ENCODE results near the gene C19orf44. TPM values are rescaled to one million over a fixed set of nuclear protein-coding genes. Genes with fewer than 3 reads are reported as not detected.
"Not testable (repeated sequence)": the region's sequence is repeated elsewhere in the genome, so short reads cannot be mapped to it uniquely, and the experiment has no call there.

Gene C19orf44
- total RNA-seq, 1 donor, result 7.9 TPM

GRCh38 chr19:16482745-16483144 lies 13.4 kb upstream of the C19orf44 start:
- H3K4me3 ChIP-seq (ENCODE audit: low read depth, low read length), result no peak overlapping the region
- no peak for TF ChIP-seq CTCF (IDR thresholded peaks at IDR 0.05; ENCODE audit: insufficient read depth, low read length)
- no peak for DNase-seq (ENCODE audit: low read depth)

- not testable (repeated sequence) for DNase-seq (ENCODE audit: low read depth); H3K4me3 ChIP-seq (ENCODE audit: low read depth, low read length)
Measured at GRCh38 chr19:16486476-16486875, 9.7 kb upstream of the C19orf44 start.

GRCh38 chr19:16496613-16496983 lies 404 bp downstream of the C19orf44 start:
- no peak for TF ChIP-seq CTCF (IDR thresholded peaks at IDR 0.05; ENCODE audit: insufficient read depth, low read length)
- H3K4me3 ChIP-seq (ENCODE audit: low read depth, low read length), result peak overlapping the region; percentile 95
- DNase-seq (ENCODE audit: low read depth), result peak; percentile 60

- DNase-seq (ENCODE audit: low read depth), result peak; percentile 9
- H3K4me3 ChIP-seq (ENCODE audit: low read depth, low read length), result peak overlapping the region; percentile 95
- no peak for TF ChIP-seq CTCF (IDR thresholded peaks at IDR 0.05; ENCODE audit: insufficient read depth, low read length)
Measured at GRCh38 chr19:16497042-16497441, 848 bp downstream of the C19orf44 start.

- DNase-seq (ENCODE audit: low read depth), result no peak
- no peak for TF ChIP-seq CTCF (IDR thresholded peaks at IDR 0.05; ENCODE audit: insufficient read depth, low read length)
- H3K4me3 ChIP-seq (ENCODE audit: low read depth, low read length), result no peak overlapping the region
Measured at GRCh38 chr19:16497837-16498236, 1.6 kb downstream of the C19orf44 start.

- TF ChIP-seq CTCF (IDR thresholded peaks at IDR 0.05; ENCODE audit: insufficient read depth, low read length), result no peak
- H3K4me3 ChIP-seq (ENCODE audit: low read depth, low read length), result no peak overlapping the region
- DNase-seq (ENCODE audit: low read depth), result no peak
Measured at GRCh38 chr19:16504271-16504670, 8.1 kb downstream of the C19orf44 start.

GRCh38 chr19:16506161-16506560 lies 10.0 kb downstream of the C19orf44 start:
- not testable (repeated sequence) for DNase-seq (ENCODE audit: low read depth); H3K4me3 ChIP-seq (ENCODE audit: low read depth, low read length)

GRCh38 chr19:16506961-16507360 lies 10.8 kb downstream of the C19orf44 start:
- H3K4me3 ChIP-seq (ENCODE audit: low read depth, low read length), result no peak overlapping the region
- DNase-seq (ENCODE audit: low read depth), result no peak
- no peak for TF ChIP-seq CTCF (IDR thresholded peaks at IDR 0.05; ENCODE audit: insufficient read depth, low read length)
